Astrocyte of the cerebellum (primary cell): ENCODE measurements around the gene RGS18.
A peak's percentile ranks its signal among the peaks of the same experiment; 100 is the strongest.
"Not testable (repeated sequence)": the region's sequence is repeated elsewhere in the genome, so short reads cannot be mapped to it uniquely, and the experiment has no call there.

Experiments used
- DNase-seq: peaks from one replicate; pipeline ENCODE4 v3.0.0-alpha.2; 2011; ENCODE audit warnings: low read depth
- H3K4me3 ChIP-seq: 2 replicates; pipeline ENCODE4 v1.5.1; 2011; ENCODE audit warnings: mild to moderate bottlenecking, low read depth, low read length, moderate library complexity
- CTCF ChIP-seq: IDR thresholded peaks from 2 replicates; pipeline ENCODE4 v1.5.1; 2012; ENCODE audit warnings: low read length, low read depth, moderate library complexity, mild to moderate bottlenecking; ENCODE audit errors: missing control alignments
- in situ Hi-C: cut with HindIII; loops from 2 replicates; pipeline ENCODE4 v1.10.0; 2017; ENCODE audit warnings: low sequenced_read_pairs

Gene RGS18

DNA sequence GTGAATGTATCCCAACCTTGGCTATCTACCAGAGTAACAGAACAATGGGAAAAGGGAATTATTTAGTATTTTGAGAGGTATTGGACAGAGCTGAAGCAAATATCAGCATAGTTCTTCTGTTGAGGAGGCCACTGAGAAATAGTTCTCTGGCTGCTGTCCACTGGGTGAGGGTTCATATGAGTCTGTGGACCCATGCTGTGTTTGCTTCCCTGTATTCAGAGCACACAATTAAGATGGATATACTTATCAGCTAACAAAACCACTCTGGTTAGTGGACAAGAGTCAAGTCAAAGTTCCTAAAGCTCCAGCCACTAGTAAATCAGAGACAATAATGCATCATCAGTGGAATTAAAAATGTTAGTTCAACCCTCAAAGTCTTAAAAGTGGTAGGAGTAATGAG, 66.1 kb downstream of the RGS18 start:
- in situ Hi-C loops = no loop called here
- no peak overlapping the region for H3K4me3 ChIP-seq
- TF ChIP-seq CTCF = no peak
- peak; percentile 84 for DNase-seq

GRCh38 chr1:192224846-192225245, 66.6 kb downstream of the RGS18 start:
- H3K4me3 ChIP-seq = no peak overlapping the region
- no peak for TF ChIP-seq CTCF
- no peak for DNase-seq
- in situ Hi-C loops = no loop called here

- in situ Hi-C loops = no loop called here
- no peak for TF ChIP-seq CTCF
- no peak overlapping the region for H3K4me3 ChIP-seq
- no peak for DNase-seq
Measured at GRCh38 chr1:192225266-192225665, 67.0 kb downstream of the RGS18 start.

DNA sequence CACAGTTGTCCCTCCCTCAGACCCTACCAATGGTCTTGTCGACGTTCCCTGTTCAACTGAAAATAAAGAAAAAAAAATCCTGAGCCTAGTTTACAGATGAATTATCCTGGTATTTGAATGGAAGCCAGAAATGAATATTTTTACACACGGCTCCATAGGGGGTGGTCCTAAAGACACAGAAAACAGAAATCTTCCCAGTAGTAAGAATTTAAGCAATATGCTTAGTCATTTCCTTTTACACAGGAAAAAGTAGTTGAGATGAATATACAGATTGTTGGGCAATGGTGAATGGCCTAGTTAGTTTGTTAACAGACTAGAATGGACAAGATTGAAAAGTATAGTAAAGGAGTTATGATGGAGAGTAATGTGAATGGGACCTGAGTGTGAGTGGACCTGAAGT, 67.4 kb downstream of the RGS18 start:
- in situ Hi-C loops = no loop called here
- DNase-seq = peak; percentile 73
- no peak overlapping the region for H3K4me3 ChIP-seq
- TF ChIP-seq CTCF = no peak

- no peak for DNase-seq
- in situ Hi-C loops = no loop called here
- no peak overlapping the region for H3K4me3 ChIP-seq
- TF ChIP-seq CTCF = no peak
Measured at GRCh38 chr1:192227330-192227729, 69.1 kb downstream of the RGS18 start.

DNA sequence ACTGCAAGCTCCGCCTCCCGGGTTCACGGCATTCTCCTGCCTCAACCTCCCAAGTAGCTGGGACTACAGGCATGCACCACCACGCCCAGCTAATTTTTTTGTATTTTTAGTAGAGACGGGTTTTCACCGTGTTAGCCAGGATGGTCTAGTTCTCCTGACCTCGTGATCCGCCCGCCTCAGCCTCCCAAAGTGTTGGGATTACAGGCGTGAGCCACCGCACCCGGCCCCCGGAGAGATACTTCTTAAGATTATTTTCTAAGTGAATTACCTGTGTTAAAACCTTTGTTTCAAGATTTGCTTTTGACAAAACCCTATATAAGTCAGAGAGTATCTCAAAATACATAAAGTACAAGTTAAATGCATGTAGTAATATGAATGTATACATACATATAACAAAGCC, 69.7 kb downstream of the RGS18 start:
- in situ Hi-C loops, H3K4me3 ChIP-seq, DNase-seq: not testable (repeated sequence)

DNA sequence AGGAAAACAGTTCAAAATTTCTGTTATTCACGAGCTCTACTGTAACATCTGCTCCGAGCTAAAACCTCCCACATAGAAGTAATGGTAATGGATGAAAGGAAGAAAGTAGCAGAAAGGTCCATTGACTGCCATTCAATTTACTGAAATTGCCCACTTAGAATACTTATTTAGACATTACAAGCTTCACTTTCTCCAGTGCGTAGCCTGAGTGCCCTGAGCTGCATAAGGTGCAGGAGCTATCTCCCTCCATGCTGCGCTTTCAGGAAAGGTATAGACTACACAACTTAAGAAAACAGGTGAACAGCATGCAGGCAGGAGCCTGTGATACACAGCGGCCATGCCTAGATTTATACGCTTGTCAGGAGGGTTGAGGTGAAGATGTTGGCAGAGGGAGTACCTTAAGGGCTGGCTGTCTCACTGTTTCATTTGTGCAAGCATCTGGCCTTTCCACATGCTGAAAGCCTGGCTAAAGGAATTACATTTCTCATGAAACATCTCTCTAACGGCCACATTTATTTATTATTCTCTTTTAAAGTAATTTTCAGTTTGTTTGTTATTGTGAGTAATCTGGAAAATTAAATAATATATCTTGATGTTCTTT, 74.7 kb downstream of the RGS18 start:
- in situ Hi-C loops = no loop called here
- H3K4me3 ChIP-seq = no peak overlapping the region
- no peak for TF ChIP-seq CTCF
- no peak for DNase-seq
